B cell (primary cell): Measurements from ENCODE around the gene STMN3. TPM values are rescaled to one million over a fixed set of nuclear protein-coding genes. Genes with fewer than 3 reads are reported as not detected.

Experiments used
- ATAC-seq: fragments of 200-7000 bp; cut with Tn5 transposase; one replicate; pipeline ENCODE4 v1.10.0; 2021; ENCODE audit warnings: low read depth, mild to moderate bottlenecking, moderate number of reproducible peaks, moderate library complexity
- CTCF ChIA-PET: fragments of 350-600 bp; sonication (Branson Sonifier 250); formaldehyde crosslinking; loops from one replicate; lab custom pipeline; 2021; ENCODE audit warnings: antibody characterized with exemption, inconsistent platforms; lab: Charles Lee
- POLR2A ChIA-PET: fragments of 350-600 bp; sonication (Branson Sonifier 250); formaldehyde crosslinking; loops from one replicate; lab custom pipeline; 2021; ENCODE audit warnings: antibody characterized with exemption; lab: Charles Lee
- DNase-seq: peaks from one replicate; pipeline ENCODE4 v3.0.0; 2013
- H2AFZ ChIP-seq: 2 replicates; pipeline ENCODE4 v1.6.1; 2012; ENCODE audit warnings: mild to moderate bottlenecking, low read depth, low read length; ENCODE audit not compliant: insufficient read depth, poor library complexity, severe bottlenecking
- H3K27ac ChIP-seq, 2 donors: 1 replicate in 1 of 2; 2 replicates in 1 of 2; pipeline ENCODE4 v1.5.1; 2012 to 2013; ENCODE audit warnings: low read length in 2 of 2, mild to moderate bottlenecking in 2 of 2, moderate library complexity in 1 of 2
- H3K27me3 ChIP-seq, 4 experiments: fragments of 200-600 bp in 1 of 4; sonication (generic) in 1 of 4; replicated peaks in 1 of 4; 1 replicate in 2 of 4; 2 replicates in 2 of 4; pipeline versions ENCODE4 v1.6.1 to v1.7.0; 2013 to 2016; ENCODE audit warnings: low read length in 3 of 4, mild to moderate bottlenecking in 2 of 4, mixed read lengths in 1 of 4, moderate library complexity in 1 of 4; ENCODE audit not compliant: insufficient read depth in 4 of 4, control insufficient read depth in 3 of 4; ENCODE audit errors: control extremely low read depth in 1 of 4
- H3K36me3 ChIP-seq, 2 experiments: replicated peaks in 1 of 2; 1 replicate in 1 of 2; 2 replicates in 1 of 2; pipeline versions ENCODE4 v1.6.1 to v1.7.1; 2013; ENCODE audit warnings: low read length in 1 of 2; ENCODE audit not compliant: insufficient read depth in 2 of 2, control insufficient read depth in 1 of 2; ENCODE audit errors: control extremely low read depth in 1 of 2, extremely low read depth in 1 of 2
- H3K4me1 ChIP-seq, 2 donors: fragments of 200-600 bp in 1 of 2; sonication (generic) in 1 of 2; 1 replicate in 1 of 2; 2 replicates in 1 of 2; pipeline versions ENCODE4 v1.5.1 to v1.6.1; 2013 to 2017; ENCODE audit warnings: low read length in 2 of 2; ENCODE audit not compliant: control insufficient read depth in 2 of 2, insufficient read depth in 2 of 2
- H3K4me2 ChIP-seq: replicated peaks from 2 replicates; pipeline ENCODE3; 2012; ENCODE audit warnings: mild to moderate bottlenecking, low read depth, low read length; ENCODE audit not compliant: poor library complexity, severe bottlenecking
- H3K4me3 ChIP-seq, 5 experiments: fragments of 200-600 bp in 1 of 5; sonication (generic) in 1 of 5; 1 replicate in 3 of 5; 2 replicates in 2 of 5; pipeline versions ENCODE4 v1.5.1 to v1.7.0; 2011 to 2016; ENCODE audit warnings: low read length in 4 of 5, mild to moderate bottlenecking in 4 of 5, low read depth in 2 of 5, control low read depth in 1 of 5, moderate library complexity in 1 of 5; ENCODE audit not compliant: insufficient read depth in 1 of 5; ENCODE audit errors: control extremely low read depth in 1 of 5, extremely low read depth in 1 of 5
- H3K79me2 ChIP-seq: fragments of 200-600 bp; sonication (generic); one replicate; pipeline ENCODE4 v1.6.0; 2016; ENCODE audit warnings: low read length; ENCODE audit not compliant: control insufficient read depth, insufficient read depth
- H3K9ac ChIP-seq: fragments of 200-600 bp; sonication (generic); 2 replicates; pipeline ENCODE4 v1.6.1; 2017; ENCODE audit warnings: mild to moderate bottlenecking, low read length, moderate library complexity
- H3K9me3 ChIP-seq, 3 donors: one replicate each; pipeline versions ENCODE4 v1.6.1 to v1.7.1; 2013; ENCODE audit warnings: low read length in 2 of 3; ENCODE audit not compliant: control insufficient read depth in 2 of 3, insufficient read depth in 1 of 3; ENCODE audit errors: control extremely low read depth in 1 of 3
- H4K20me1 ChIP-seq: 2 replicates; pipeline ENCODE4 v1.6.0; 2012; ENCODE audit warnings: mild to moderate bottlenecking, low read length; ENCODE audit not compliant: insufficient read depth, control insufficient read depth, poor library complexity, severe bottlenecking
- H3K27ac Mint-ChIP-seq: one replicate; pipeline ENCODE4 v1.8.0; 2021; ENCODE audit warnings: mixed read lengths
- H3K27me3 Mint-ChIP-seq: one replicate; pipeline ENCODE4 v1.8.0; 2021; ENCODE audit warnings: mixed read lengths
- H3K4me1 Mint-ChIP-seq: one replicate; pipeline ENCODE4 v1.8.0; 2021; ENCODE audit warnings: mixed read lengths
- H3K4me3 Mint-ChIP-seq: one replicate; pipeline ENCODE4 v1.8.0; 2021; ENCODE audit warnings: mixed read lengths
- H3K9me3 Mint-ChIP-seq: one replicate; pipeline ENCODE4 v1.8.0; 2022; ENCODE audit warnings: mixed read lengths; ENCODE audit not compliant: insufficient read depth
- EZH2 ChIP-seq: IDR thresholded peaks from 2 replicates; pipeline ENCODE4 v1.6.1; 2012; ENCODE audit warnings: borderline replicate concordance, low read depth, mild to moderate bottlenecking, moderate library complexity, low read length; ENCODE audit not compliant: insufficient read depth, poor library complexity, severe bottlenecking
- WGBS: methylation state at CpG from one replicate; pipeline ENCODE4 v1.1.5; 2013; ENCODE audit warnings: missing lambda C conversion rate; ENCODE audit not compliant: insufficient coverage; 5-methylcytosine and 5-hydroxymethylcytosine counted together
- intact Hi-C: fragments of 100-400 bp; cut with micrococcal nuclease; formaldehyde crosslinking; loops from one replicate; pipeline ENCODE4 v1.10.0; 2022
- polyA plus RNA-seq: library from polyadenylated mRNA; depleted of rRNA; stranded (reverse); fragments of >200 nt; gene quantifications from 2 replicates; pipeline ENCODE4 v1.2.3, GENCODE V29; 2012
- total RNA-seq, 2 donors: library from RNA; stranded (reverse); fragments of 120-200 nt in 1 of 2; gene quantifications; 1 replicate in 1 of 2; 2 replicates in 1 of 2; pipeline versions ENCODE4 v1.2.3 to v1.2.4, GENCODE V29; 2013 to 2022
- TF ChIP-seq, protein P1 (sequence below): fragments of 200-600 bp; IDR thresholded peaks from one replicate; pipeline ENCODE4 v1.8.0; 2022; ENCODE audit warnings: antibody characterized with exemption, mild to moderate bottlenecking

The STMN3 gene
- total and polyA plus RNA-seq, 2 donors (not counting 1 experiment from before 2014, with no cell fraction given) = 35.0 to 59.4 TPM

DNA sequence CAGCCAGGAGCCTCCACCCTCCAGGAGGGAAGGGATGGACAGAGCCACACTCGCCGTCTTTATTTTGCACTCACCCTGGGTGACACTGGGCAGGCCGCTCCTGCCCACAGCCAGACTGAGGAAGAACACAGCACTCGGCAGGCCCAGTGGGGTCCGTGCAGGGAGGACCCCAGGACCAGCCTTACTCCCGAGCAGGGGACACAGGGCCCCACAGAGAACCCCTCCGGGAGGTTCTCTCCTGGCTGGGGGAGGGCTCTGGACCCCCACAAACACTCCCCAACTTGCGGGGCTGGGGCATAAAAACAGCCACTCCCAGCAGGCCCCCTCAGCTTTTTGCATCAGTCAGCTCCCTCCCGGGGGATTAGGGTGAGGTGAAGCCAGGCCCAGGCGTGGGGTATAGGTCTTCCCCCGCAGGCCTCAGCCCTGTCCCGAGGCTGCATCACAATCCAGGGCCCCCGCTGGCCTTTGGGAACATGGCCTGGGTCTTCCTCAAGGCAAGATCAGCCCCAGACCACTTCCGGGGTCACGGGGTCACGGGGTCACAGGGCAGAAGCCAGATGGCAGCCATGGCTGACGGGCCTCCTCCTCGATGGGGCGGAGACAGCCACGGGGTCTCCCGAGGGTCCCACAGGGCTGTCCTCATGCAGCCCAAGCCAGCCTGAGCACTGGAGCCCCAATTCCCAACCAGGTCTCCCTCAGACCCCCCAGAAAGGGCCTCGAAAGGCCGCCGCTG, 46.4 kb upstream of the STMN3 start:
- TF ChIP-seq, protein P1, sequence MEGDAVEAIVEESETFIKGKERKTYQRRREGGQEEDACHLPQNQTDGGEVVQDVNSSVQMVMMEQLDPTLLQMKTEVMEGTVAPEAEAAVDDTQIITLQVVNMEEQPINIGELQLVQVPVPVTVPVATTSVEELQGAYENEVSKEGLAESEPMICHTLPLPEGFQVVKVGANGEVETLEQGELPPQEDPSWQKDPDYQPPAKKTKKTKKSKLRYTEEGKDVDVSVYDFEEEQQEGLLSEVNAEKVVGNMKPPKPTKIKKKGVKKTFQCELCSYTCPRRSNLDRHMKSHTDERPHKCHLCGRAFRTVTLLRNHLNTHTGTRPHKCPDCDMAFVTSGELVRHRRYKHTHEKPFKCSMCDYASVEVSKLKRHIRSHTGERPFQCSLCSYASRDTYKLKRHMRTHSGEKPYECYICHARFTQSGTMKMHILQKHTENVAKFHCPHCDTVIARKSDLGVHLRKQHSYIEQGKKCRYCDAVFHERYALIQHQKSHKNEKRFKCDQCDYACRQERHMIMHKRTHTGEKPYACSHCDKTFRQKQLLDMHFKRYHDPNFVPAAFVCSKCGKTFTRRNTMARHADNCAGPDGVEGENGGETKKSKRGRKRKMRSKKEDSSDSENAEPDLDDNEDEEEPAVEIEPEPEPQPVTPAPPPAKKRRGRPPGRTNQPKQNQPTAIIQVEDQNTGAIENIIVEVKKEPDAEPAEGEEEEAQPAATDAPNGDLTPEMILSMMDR = no peak
- no peak for TF ChIP-seq EZH2
- no peak overlapping the region for H3K27ac Mint-ChIP-seq
- DNase-seq (peak; percentile 12), ATAC-seq (no peak)
- intact Hi-C loops = no loop called here
- H3K4me1 ChIP-seq = peaks cover 18% of the 10 kb centered on the region in 2 donors
- no peak overlapping the region for H3K4me3 Mint-ChIP-seq
- no peak overlapping the region for H3K27ac ChIP-seq
- peaks cover 0 to 11% of the 10 kb centered on the region in 2 experiments for H3K36me3 ChIP-seq
- H2AFZ ChIP-seq = no peak overlapping the region
- 87% methylated on average over 23 of the region's 24 CpGs for WGBS
- ChIA-PET CTCF (no interaction called here), POLR2A (no interaction called here)
- no peaks in the 10 kb centered on the region for H3K27me3 Mint-ChIP-seq
- no peak overlapping the region for H3K4me3 ChIP-seq
- H3K79me2 ChIP-seq = peaks cover 72% of the 10 kb centered on the region
- no peak overlapping the region for H3K9ac ChIP-seq
- no peaks in the 10 kb centered on the region for H3K9me3 Mint-ChIP-seq
- no peak overlapping the region for H3K4me2 ChIP-seq
- peaks cover 0 to 3% (median 0%) of the 10 kb centered on the region in 4 experiments for H3K27me3 ChIP-seq
- H3K4me1 Mint-ChIP-seq = peaks cover 16% of the 10 kb centered on the region
- H4K20me1 ChIP-seq = peaks cover 98% of the 10 kb centered on the region
- H3K9me3 ChIP-seq = peaks cover 0 to 3% (median 0%) of the 10 kb centered on the region in 3 donors

DNA sequence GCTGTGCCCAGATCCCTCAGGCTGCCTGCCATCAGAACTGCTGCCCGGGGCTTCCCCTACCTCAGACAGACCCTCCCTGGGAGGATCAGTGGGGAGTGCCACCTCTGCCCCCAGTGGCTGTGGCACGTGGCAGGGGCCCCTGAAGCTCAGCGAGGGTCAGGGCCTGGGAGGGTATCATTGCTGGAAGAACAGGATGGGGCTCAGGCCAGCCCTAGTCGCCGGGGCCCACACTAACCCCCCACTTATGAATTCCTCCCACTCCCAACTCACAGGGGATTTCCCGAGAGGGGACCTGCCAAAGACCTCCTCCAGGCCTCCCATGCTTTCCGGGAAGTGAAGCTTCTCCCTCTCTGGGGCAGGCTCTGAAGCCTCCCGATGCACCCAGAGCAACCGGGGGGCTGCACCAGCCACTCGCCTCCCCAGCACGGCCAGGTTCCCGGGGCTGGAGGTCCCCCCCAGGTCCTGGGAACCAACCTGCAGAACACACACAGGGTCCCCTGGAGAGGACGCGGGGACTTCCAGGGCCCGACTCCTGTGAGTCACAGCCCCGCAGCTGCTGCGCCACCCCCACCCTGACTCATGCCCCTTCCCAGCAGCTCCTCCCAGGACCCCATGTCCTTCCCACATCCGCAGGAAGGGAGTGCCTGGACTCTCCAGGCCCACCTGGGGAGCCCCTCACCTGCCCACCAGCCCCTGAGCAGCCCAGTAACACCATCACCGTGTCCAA, 45.7 kb upstream of the STMN3 start:
- Mint-ChIP-seq H3K9me3 (no peaks in the 10 kb centered on the region), H3K4me1 (peaks cover 16% of the 10 kb centered on the region), H3K27me3 (no peaks in the 10 kb centered on the region), H3K27ac (no peak overlapping the region), H3K4me3 (no peak overlapping the region)
- Histone ChIP-seq H3K4me2 (no peak overlapping the region), H3K79me2 (peaks cover 65% of the 10 kb centered on the region), H3K27me3 (peaks cover 0 to 3% (median 0%) of the 10 kb centered on the region in 4 experiments), H3K4me1 (peaks cover 18% of the 10 kb centered on the region in 2 donors), H2AFZ (no peak overlapping the region), H3K9me3 (peaks cover 0 to 3% (median 0%) of the 10 kb centered on the region in 3 donors), H3K4me3 (no peak overlapping the region), H3K9ac (no peak overlapping the region), H3K27ac (no peak overlapping the region), H3K36me3 (peaks cover 0 to 7% of the 10 kb centered on the region in 2 experiments), H4K20me1 (peaks cover 91% of the 10 kb centered on the region)
- intact Hi-C loops = no loop called here
- ChIA-PET POLR2A (interaction anchor here (0.6 kb wide), 1 partner anchor 103 kb away, joined by 3 read pairs; no protein-coding TSS in a partner anchor), CTCF (no interaction called here)
- TF ChIP-seq, protein P1 = no peak
- no peak for TF ChIP-seq EZH2
- ATAC-seq = no peak
- DNase-seq = peak; percentile 12
- 74% methylated on average over 14 of the region's 19 CpGs for WGBS
